Measurements from ENCODE around the gene RPL32. TPM values are rescaled to one million over a fixed set of nuclear protein-coding genes. Genes with fewer than 3 reads are reported as not detected.
"Not testable (repeated sequence)": the region's sequence is repeated elsewhere in the genome, so short reads cannot be mapped to it uniquely, and the experiment has no call there.

Gene RPL32
- polyA plus RNA-seq, 1 of the 3 experiments (the other 2 are of a cell fraction), result 2,311 TPM

- Histone ChIP-seq H3K9me2 (no peaks in the 10 kb centered on the region), H2AFZ (ENCODE audit: low read depth) (no peak overlapping the region), H3K27me3 (ENCODE audit: insufficient read depth) (no peaks in the 10 kb centered on the region; the same call in 1 of the 2 replicates), H3K9ac (no peak overlapping the region), H3K4me1 (ENCODE audit: control insufficient read depth in 1 of 2, insufficient read depth in 2 of 2, low read depth in 1 of 2, low read length in 1 of 2) (no peaks in the 10 kb centered on the region; a peak in 1 of 4 replicates), H3K4me2 (no peak overlapping the region), H3K79me2 (ENCODE audit: insufficient read depth) (no peaks in the 10 kb centered on the region), H3K9me3 (no peaks in the 10 kb centered on the region), H3F3A (replicated peaks; ENCODE audit: insufficient read depth) (no peaks in the 10 kb centered on the region), H3K36me3 (replicated peaks in 1 of 2; ENCODE audit: control insufficient read depth in 1 of 2, insufficient read depth in 2 of 2, low read length in 1 of 2) (no peaks in the 10 kb centered on the region), H4K20me1 (ENCODE audit: insufficient read depth) (no peaks in the 10 kb centered on the region), H3K4me3 (ENCODE audit: low read depth in 2 of 2, low read length in 1 of 2) (no peak overlapping the region), H3K27ac (ENCODE audit: low read depth in 2 of 2, low read length in 1 of 2) (no peak overlapping the region)
- ChIA-PET CTCF (interaction anchor here (1.9 to 3.7 kb wide), 4 partner anchors 10 to 35 kb away, joined by 5 to 19 read pairs (median 16); partner anchors contain the start of gene RPL32), POLR2A (no interaction called here)
- no peak for DNase-seq
- TF ChIP-seq, protein P1, sequence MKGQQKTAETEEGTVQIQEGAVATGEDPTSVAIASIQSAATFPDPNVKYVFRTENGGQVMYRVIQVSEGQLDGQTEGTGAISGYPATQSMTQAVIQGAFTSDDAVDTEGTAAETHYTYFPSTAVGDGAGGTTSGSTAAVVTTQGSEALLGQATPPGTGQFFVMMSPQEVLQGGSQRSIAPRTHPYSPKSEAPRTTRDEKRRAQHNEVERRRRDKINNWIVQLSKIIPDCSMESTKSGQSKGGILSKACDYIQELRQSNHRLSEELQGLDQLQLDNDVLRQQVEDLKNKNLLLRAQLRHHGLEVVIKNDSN (IDR thresholded peaks at IDR 0.05; ENCODE audit: borderline replicate concordance, low read depth), result no peak
- TF ChIP-seq RCOR1 (IDR thresholded peaks at IDR 0.05; ENCODE audit: low read length), result no peak
- WGBS (ENCODE audit: low lambda C conversion rate), result 24% methylated on average over 2 of the region's 5 CpGs
Observed at GRCh38 chr3:12856626-12857025, 15.3 kb upstream of the RPL32 start.

- no peak overlapping the region for H3K4me3 ChIP-seq (ENCODE audit: low read depth in 2 of 2, low read length in 1 of 2)
- no peak for DNase-seq
- no peak overlapping the region for H3K9ac ChIP-seq
- H3K9me3 ChIP-seq, result no peaks in the 10 kb centered on the region
- H2AFZ ChIP-seq (ENCODE audit: low read depth), result no peak overlapping the region
- no peaks in the 10 kb centered on the region; a peak in 1 of 4 replicates for H3K4me1 ChIP-seq (ENCODE audit: control insufficient read depth in 1 of 2, insufficient read depth in 2 of 2, low read depth in 1 of 2, low read length in 1 of 2)
- POLR2A ChIA-PET, result no interaction called here
- CTCF ChIA-PET, result interaction anchor here (1.3 to 3.7 kb wide), 3 partner anchors 13 to 37 kb away, joined by 3 to 18 read pairs (median 15); partner anchors contain the start of gene RPL32
- no peaks in the 10 kb centered on the region for H3K36me3 ChIP-seq (replicated peaks in 1 of 2; ENCODE audit: control insufficient read depth in 1 of 2, insufficient read depth in 2 of 2, low read length in 1 of 2)
- no peak overlapping the region for H3K4me2 ChIP-seq
- no peaks in the 10 kb centered on the region for H3F3A ChIP-seq (replicated peaks; ENCODE audit: insufficient read depth)
- H3K79me2 ChIP-seq (ENCODE audit: insufficient read depth), result no peaks in the 10 kb centered on the region
- H3K27me3 ChIP-seq (ENCODE audit: insufficient read depth), result no peaks in the 10 kb centered on the region; the same call in 1 of the 2 replicates
- WGBS (ENCODE audit: low lambda C conversion rate), result 63% methylated on average over 4 of the region's 4 CpGs
- H4K20me1 ChIP-seq (ENCODE audit: insufficient read depth), result no peaks in the 10 kb centered on the region
- no peak overlapping the region for H3K27ac ChIP-seq (ENCODE audit: low read depth in 2 of 2, low read length in 1 of 2)
- TF ChIP-seq POLR2AphosphoS5 (IDR thresholded peaks at IDR 0.05; ENCODE audit: low read depth, low read length) (no peak), TCF12 (IDR thresholded peaks at IDR 0.05) (no peak), CHD2 (IDR thresholded peaks at IDR 0.05; ENCODE audit: low read length, partially characterized antibody) (no peak), SIN3A (IDR thresholded peaks at IDR 0.05; ENCODE audit: borderline replicate concordance, low read depth, low read length) (no peak), RCOR1 (IDR thresholded peaks at IDR 0.05; ENCODE audit: low read length) (no peak), FOSL2 (IDR thresholded peaks at IDR 0.05; ENCODE audit: borderline replicate concordance, low read depth) (no peak), MEF2A (IDR thresholded peaks at IDR 0.05; ENCODE audit: borderline replicate concordance, low read depth) (no peak), FOXJ3 (CRISPR knock-in tag; IDR thresholded peaks at IDR 0.05) (no peak), PBX3 (IDR thresholded peaks at IDR 0.05) (no peak), YY1 (IDR thresholded peaks at IDR 0.05; ENCODE audit: low read depth) (no peak), USF2 (IDR thresholded peaks at IDR 0.05; ENCODE audit: borderline replicate concordance, low read depth, low read length) (no peak), ELF1 (IDR thresholded peaks at IDR 0.05) (no peak), GATA2 (CRISPR knock-in tag; IDR thresholded peaks at IDR 0.05) (no peak), RFX5 (IDR thresholded peaks at IDR 0.05; ENCODE audit: low read length) (no peak), FOXM1 (IDR thresholded peaks at IDR 0.05; ENCODE audit: low read depth) (no peak)
- TF ChIP-seq, protein P2, sequence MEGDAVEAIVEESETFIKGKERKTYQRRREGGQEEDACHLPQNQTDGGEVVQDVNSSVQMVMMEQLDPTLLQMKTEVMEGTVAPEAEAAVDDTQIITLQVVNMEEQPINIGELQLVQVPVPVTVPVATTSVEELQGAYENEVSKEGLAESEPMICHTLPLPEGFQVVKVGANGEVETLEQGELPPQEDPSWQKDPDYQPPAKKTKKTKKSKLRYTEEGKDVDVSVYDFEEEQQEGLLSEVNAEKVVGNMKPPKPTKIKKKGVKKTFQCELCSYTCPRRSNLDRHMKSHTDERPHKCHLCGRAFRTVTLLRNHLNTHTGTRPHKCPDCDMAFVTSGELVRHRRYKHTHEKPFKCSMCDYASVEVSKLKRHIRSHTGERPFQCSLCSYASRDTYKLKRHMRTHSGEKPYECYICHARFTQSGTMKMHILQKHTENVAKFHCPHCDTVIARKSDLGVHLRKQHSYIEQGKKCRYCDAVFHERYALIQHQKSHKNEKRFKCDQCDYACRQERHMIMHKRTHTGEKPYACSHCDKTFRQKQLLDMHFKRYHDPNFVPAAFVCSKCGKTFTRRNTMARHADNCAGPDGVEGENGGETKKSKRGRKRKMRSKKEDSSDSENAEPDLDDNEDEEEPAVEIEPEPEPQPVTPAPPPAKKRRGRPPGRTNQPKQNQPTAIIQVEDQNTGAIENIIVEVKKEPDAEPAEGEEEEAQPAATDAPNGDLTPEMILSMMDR (IDR thresholded peaks at IDR 0.05), result no peak
- TF ChIP-seq, protein P1 (IDR thresholded peaks at IDR 0.05; ENCODE audit: borderline replicate concordance, low read depth), result no peak
- no peaks in the 10 kb centered on the region for H3K9me2 ChIP-seq
Observed at GRCh38 chr3:12854565-12854964, 13.2 kb upstream of the RPL32 start.

DNA sequence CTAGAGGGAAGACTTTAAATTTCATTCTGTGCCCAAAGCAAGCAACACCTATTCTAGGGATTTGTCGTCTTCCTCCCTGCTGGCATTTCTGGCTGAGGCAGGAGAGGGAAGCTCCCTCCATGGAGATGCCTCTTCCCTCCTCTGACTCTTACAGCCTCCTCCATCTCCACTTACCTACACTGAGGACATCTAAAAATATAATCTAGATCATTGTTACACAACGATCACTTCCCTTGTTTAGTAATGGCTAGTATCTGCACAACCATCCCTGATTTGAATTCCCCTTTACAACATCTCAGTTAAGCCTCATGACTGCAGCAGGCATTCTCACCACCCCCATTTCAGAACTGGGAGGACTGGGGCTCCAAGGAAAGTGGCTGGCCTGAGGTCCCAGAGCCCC, 12.5 kb upstream of the RPL32 start:
- H3K4me3 ChIP-seq (ENCODE audit: low read depth in 2 of 2, low read length in 1 of 2); H3K27me3 ChIP-seq (ENCODE audit: insufficient read depth); H4K20me1 ChIP-seq (ENCODE audit: insufficient read depth); H3K9me3 ChIP-seq; H2AFZ ChIP-seq (ENCODE audit: low read depth); H3K27ac ChIP-seq (ENCODE audit: low read depth in 2 of 2, low read length in 1 of 2); H3K9me2 ChIP-seq; H3K79me2 ChIP-seq (ENCODE audit: insufficient read depth); H3K4me2 ChIP-seq; H3K4me1 ChIP-seq (ENCODE audit: control insufficient read depth in 1 of 2, insufficient read depth in 2 of 2, low read depth in 1 of 2, low read length in 1 of 2); H3K36me3 ChIP-seq (replicated peaks in 1 of 2; ENCODE audit: control insufficient read depth in 1 of 2, insufficient read depth in 2 of 2, low read length in 1 of 2); H3K9ac ChIP-seq; H3F3A ChIP-seq (replicated peaks; ENCODE audit: insufficient read depth); POLR2A ChIA-PET; DNase-seq: not testable (repeated sequence)
- CTCF ChIA-PET, result interaction anchor here (0.6 to 3.0 kb wide), 3 partner anchors 10 to 37 kb away, joined by 3 to 19 read pairs (median 4); partner anchors contain the start of gene RPL32
- WGBS (ENCODE audit: low lambda C conversion rate), result 61% methylated on average over 2 of the region's 2 CpGs

Data from SK-N-SH (cell line).